GM23338 (cell line): ENCODE data around the gene PUS7. TPM values are rescaled to one million over a fixed set of nuclear protein-coding genes. Genes with fewer than 3 reads are reported as not detected.

Experiments used
- ATAC-seq: fragments of 200-7000 bp; cut with Tn5 transposase; 3 replicates; pipeline ENCODE4 v1.9.1; 2020
- DNase-seq: peaks from one replicate; pipeline ENCODE4 v3.0.0-alpha.2; 2015; ENCODE audit warnings: low spot score
- H2AFZ ChIP-seq: fragments of 200-600 bp; sonication (generic); 2 replicates; pipeline ENCODE4 v1.8.0; 2016; ENCODE audit warnings: antibody characterized with exemption, mild to moderate bottlenecking, moderate library complexity
- H3F3A ChIP-seq: fragments of 200-600 bp; sonication (generic); replicated peaks from 2 replicates; pipeline ENCODE4 v1.8.0; 2017; ENCODE audit warnings: antibody characterized with exemption, mixed run types, low read depth
- H3K27ac ChIP-seq: fragments of 200-600 bp; sonication (generic); 2 replicates; pipeline ENCODE4 v1.6.1; 2016; ENCODE audit warnings: low read depth
- H3K27me3 ChIP-seq: fragments of 200-600 bp; sonication (generic); 2 replicates; pipeline ENCODE4 v1.8.0; 2016; ENCODE audit warnings: mild to moderate bottlenecking, mixed run types, moderate library complexity; ENCODE audit not compliant: insufficient read depth
- H3K36me3 ChIP-seq: fragments of 200-600 bp; sonication (generic); 2 replicates; pipeline ENCODE4 v1.8.0; 2016; ENCODE audit warnings: mild to moderate bottlenecking; ENCODE audit not compliant: insufficient read depth
- H3K4me1 ChIP-seq: fragments of 200-600 bp; sonication (generic); 2 replicates; pipeline ENCODE4 v1.8.0; 2016; ENCODE audit warnings: mild to moderate bottlenecking, moderate library complexity; ENCODE audit not compliant: insufficient read depth
- H3K4me2 ChIP-seq: fragments of 200-600 bp; sonication (generic); 2 replicates; pipeline ENCODE4 v1.7.1; 2017; ENCODE audit warnings: mixed run types
- H3K4me3 ChIP-seq: fragments of 200-600 bp; sonication (generic); 2 replicates; pipeline ENCODE4 v1.6.1; 2016; ENCODE audit warnings: mixed run types
- H3K79me2 ChIP-seq: fragments of 200-600 bp; sonication (generic); replicated peaks from 2 replicates; pipeline ENCODE4 v1.8.0; 2017; ENCODE audit warnings: mild to moderate bottlenecking; ENCODE audit not compliant: insufficient read depth
- H3K9me2 ChIP-seq: fragments of 200-600 bp; sonication (generic); 2 replicates; pipeline ENCODE4 v1.8.0; 2017; ENCODE audit not compliant: insufficient read depth
- H4K20me1 ChIP-seq: fragments of 200-600 bp; sonication (generic); replicated peaks from 2 replicates; pipeline ENCODE4 v1.8.0; 2017; ENCODE audit warnings: mild to moderate bottlenecking; ENCODE audit not compliant: insufficient read depth
- H3K27ac Mint-ChIP-seq: 2 replicates; pipeline ENCODE4 v1.8.0; 2020; ENCODE audit warnings: inconsistent platforms, mild to moderate bottlenecking, moderate library complexity, mixed read lengths
- H3K27me3 Mint-ChIP-seq: 3 replicates; pipeline ENCODE4 v1.8.0; 2022; ENCODE audit warnings: low read depth, mild to moderate bottlenecking, moderate library complexity, mixed read lengths, inconsistent platforms; ENCODE audit not compliant: insufficient read depth, poor library complexity
- H3K36me3 Mint-ChIP-seq: 3 replicates; pipeline ENCODE4 v1.8.0; 2021; ENCODE audit warnings: low read depth, mild to moderate bottlenecking, inconsistent platforms, moderate library complexity, mixed read lengths
- H3K4me1 Mint-ChIP-seq: 3 replicates; pipeline ENCODE4 v1.8.0; 2020; ENCODE audit warnings: mild to moderate bottlenecking, inconsistent platforms, mixed read lengths
- H3K4me3 Mint-ChIP-seq: 3 replicates; pipeline ENCODE4 v1.8.0; 2021; ENCODE audit warnings: moderate library complexity, mild to moderate bottlenecking, inconsistent platforms, mixed read lengths
- H3K9me3 Mint-ChIP-seq: 3 replicates; pipeline ENCODE4 v1.8.0; 2020; ENCODE audit warnings: moderate library complexity, mild to moderate bottlenecking, inconsistent platforms, mixed read lengths
- CREB1 ChIP-seq: fragments of 250-450 bp; sonication (Bioruptor Pico); IDR thresholded peaks from 2 replicates; pipeline ENCODE4 v1.5.0; 2020; ENCODE audit warnings: low read depth, mild to moderate bottlenecking, moderate library complexity
- CTCF ChIP-seq, 2 experiments: fragments of 200-600 bp in 1 of 2; sonication (generic) in 1 of 2; conservative IDR thresholded peaks; 2 replicates each; pipeline versions ENCODE4 v1.5.1 to v1.6.1; 2016 to 2017; ENCODE audit warnings: antibody characterized with exemption in 2 of 2, low read depth in 2 of 2, mild to moderate bottlenecking in 2 of 2, moderate library complexity in 1 of 2
- EZH2 ChIP-seq: fragments of 200-600 bp; sonication (generic); IDR thresholded peaks from one replicate; pipeline ENCODE4 v1.8.0; 2017; ENCODE audit warnings: antibody characterized with exemption, mild to moderate bottlenecking, low read depth; ENCODE audit not compliant: unreplicated experiment
- EZH2phosphoT487 ChIP-seq: fragments of 200-600 bp; sonication (generic); IDR thresholded peaks from one replicate; pipeline ENCODE4 v1.8.1; 2018; ENCODE audit warnings: antibody characterized with exemption; ENCODE audit not compliant: unreplicated experiment
- JUNB ChIP-seq: IDR thresholded peaks from one replicate; pipeline ENCODE4 v1.6.1; 2016; ENCODE audit warnings: antibody characterized with exemption; ENCODE audit not compliant: unreplicated experiment
- NANOG ChIP-seq: IDR thresholded peaks from 2 replicates; pipeline ENCODE4 v1.6.1; 2016; ENCODE audit warnings: antibody characterized with exemption, borderline replicate concordance
- POLR2AphosphoS5 ChIP-seq: IDR thresholded peaks from 2 replicates; pipeline ENCODE4 v1.6.1; 2016; ENCODE audit warnings: antibody characterized with exemption, low read depth
- STAT1 ChIP-seq: IDR thresholded peaks from one replicate; pipeline ENCODE4 v1.6.1; 2016; ENCODE audit warnings: antibody characterized with exemption; ENCODE audit not compliant: unreplicated experiment
- ZNF114 ChIP-seq: fragments of 250-450 bp; sonication (Bioruptor Pico); IDR thresholded peaks from 2 replicates; pipeline ENCODE4 v1.5.0; 2020; ENCODE audit warnings: mild to moderate bottlenecking, moderate library complexity
- ZNF331 ChIP-seq: fragments of 250-450 bp; sonication (Bioruptor Pico); IDR thresholded peaks from 2 replicates; pipeline ENCODE4 v1.5.0; 2020; ENCODE audit warnings: low read depth, mild to moderate bottlenecking, moderate library complexity
- polyA plus RNA-seq: library from polyadenylated mRNA; unstranded; fragments of >200 nt; fragmentation: Nextera tagmentation; extraction: Ambion mirVana; gene quantifications from 2 replicates; pipeline ENCODE4 v1.2.1, GENCODE V29; 2016
- total RNA-seq: library from RNA; depleted of rRNA; stranded (reverse); fragments of >200 nt; shearing (Covaris generic); gene quantifications from 2 replicates; pipeline ENCODE4 v1.2.3, GENCODE V29; 2014
- TF ChIP-seq, protein P1 (sequence below): IDR thresholded peaks from one replicate; pipeline ENCODE4 v1.6.1; 2018; ENCODE audit warnings: antibody characterized with exemption; ENCODE audit not compliant: unreplicated experiment
- TF ChIP-seq, protein P2 (sequence below): fragments of 250-450 bp; sonication (Bioruptor Pico); IDR thresholded peaks from 2 replicates; pipeline ENCODE4 v1.5.0; 2020; ENCODE audit warnings: mild to moderate bottlenecking, moderate library complexity
- TF ChIP-seq, protein P3 (sequence below): IDR thresholded peaks from 2 replicates; pipeline ENCODE4 v1.6.1; 2016; ENCODE audit warnings: antibody characterized with exemption

Gene PUS7
- total and polyA plus RNA-seq, 2 experiments from 2014 or later = 34.8 to 62.2 TPM

DNA sequence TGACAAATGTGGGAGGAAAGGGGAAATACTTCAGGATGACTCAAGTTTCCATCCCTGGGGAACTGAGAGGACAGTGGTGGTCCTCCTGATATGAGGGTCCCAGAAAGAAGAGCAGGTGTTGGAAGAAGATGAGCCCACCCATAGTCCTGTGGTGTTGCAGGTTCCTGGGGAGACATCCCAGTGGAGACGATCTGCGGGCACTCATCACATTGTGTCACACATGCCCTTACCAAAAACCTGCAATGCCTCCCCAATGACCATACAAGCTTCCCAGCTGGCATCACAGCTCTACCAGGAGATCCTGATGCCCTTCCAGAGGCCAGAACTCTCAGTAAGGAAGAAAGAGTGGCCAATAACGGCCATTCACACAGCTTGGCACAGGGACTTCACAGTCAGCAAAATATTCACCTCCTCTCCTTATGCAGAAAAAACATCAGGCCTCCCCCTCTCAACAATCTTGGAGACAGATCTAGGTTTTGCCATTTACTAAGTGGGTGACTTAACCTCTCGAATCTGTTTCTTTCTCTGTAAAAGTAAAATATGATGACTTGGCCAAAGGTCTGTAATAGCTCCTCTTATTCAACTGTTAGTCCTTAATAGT, 9.0 kb downstream of the PUS7 start:
- TF ChIP-seq CREB1 (no peak), JUNB (no peak), EZH2 (no peak), NANOG (no peak), ZNF114 (CRISPR knock-in tag) (no peak), CTCF (conservative IDR thresholded peaks at IDR 0.05; ENCODE audit: low read depth in 2 of 2) (no peak), POLR2AphosphoS5 (no peak), ZNF331 (CRISPR knock-in tag) (no peak), STAT1 (no peak), EZH2phosphoT487 (no peak)
- TF ChIP-seq, protein P1, sequence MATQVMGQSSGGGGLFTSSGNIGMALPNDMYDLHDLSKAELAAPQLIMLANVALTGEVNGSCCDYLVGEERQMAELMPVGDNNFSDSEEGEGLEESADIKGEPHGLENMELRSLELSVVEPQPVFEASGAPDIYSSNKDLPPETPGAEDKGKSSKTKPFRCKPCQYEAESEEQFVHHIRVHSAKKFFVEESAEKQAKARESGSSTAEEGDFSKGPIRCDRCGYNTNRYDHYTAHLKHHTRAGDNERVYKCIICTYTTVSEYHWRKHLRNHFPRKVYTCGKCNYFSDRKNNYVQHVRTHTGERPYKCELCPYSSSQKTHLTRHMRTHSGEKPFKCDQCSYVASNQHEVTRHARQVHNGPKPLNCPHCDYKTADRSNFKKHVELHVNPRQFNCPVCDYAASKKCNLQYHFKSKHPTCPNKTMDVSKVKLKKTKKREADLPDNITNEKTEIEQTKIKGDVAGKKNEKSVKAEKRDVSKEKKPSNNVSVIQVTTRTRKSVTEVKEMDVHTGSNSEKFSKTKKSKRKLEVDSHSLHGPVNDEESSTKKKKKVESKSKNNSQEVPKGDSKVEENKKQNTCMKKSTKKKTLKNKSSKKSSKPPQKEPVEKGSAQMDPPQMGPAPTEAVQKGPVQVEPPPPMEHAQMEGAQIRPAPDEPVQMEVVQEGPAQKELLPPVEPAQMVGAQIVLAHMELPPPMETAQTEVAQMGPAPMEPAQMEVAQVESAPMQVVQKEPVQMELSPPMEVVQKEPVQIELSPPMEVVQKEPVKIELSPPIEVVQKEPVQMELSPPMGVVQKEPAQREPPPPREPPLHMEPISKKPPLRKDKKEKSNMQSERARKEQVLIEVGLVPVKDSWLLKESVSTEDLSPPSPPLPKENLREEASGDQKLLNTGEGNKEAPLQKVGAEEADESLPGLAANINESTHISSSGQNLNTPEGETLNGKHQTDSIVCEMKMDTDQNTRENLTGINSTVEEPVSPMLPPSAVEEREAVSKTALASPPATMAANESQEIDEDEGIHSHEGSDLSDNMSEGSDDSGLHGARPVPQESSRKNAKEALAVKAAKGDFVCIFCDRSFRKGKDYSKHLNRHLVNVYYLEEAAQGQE = no peak
- TF ChIP-seq, protein P2, sequence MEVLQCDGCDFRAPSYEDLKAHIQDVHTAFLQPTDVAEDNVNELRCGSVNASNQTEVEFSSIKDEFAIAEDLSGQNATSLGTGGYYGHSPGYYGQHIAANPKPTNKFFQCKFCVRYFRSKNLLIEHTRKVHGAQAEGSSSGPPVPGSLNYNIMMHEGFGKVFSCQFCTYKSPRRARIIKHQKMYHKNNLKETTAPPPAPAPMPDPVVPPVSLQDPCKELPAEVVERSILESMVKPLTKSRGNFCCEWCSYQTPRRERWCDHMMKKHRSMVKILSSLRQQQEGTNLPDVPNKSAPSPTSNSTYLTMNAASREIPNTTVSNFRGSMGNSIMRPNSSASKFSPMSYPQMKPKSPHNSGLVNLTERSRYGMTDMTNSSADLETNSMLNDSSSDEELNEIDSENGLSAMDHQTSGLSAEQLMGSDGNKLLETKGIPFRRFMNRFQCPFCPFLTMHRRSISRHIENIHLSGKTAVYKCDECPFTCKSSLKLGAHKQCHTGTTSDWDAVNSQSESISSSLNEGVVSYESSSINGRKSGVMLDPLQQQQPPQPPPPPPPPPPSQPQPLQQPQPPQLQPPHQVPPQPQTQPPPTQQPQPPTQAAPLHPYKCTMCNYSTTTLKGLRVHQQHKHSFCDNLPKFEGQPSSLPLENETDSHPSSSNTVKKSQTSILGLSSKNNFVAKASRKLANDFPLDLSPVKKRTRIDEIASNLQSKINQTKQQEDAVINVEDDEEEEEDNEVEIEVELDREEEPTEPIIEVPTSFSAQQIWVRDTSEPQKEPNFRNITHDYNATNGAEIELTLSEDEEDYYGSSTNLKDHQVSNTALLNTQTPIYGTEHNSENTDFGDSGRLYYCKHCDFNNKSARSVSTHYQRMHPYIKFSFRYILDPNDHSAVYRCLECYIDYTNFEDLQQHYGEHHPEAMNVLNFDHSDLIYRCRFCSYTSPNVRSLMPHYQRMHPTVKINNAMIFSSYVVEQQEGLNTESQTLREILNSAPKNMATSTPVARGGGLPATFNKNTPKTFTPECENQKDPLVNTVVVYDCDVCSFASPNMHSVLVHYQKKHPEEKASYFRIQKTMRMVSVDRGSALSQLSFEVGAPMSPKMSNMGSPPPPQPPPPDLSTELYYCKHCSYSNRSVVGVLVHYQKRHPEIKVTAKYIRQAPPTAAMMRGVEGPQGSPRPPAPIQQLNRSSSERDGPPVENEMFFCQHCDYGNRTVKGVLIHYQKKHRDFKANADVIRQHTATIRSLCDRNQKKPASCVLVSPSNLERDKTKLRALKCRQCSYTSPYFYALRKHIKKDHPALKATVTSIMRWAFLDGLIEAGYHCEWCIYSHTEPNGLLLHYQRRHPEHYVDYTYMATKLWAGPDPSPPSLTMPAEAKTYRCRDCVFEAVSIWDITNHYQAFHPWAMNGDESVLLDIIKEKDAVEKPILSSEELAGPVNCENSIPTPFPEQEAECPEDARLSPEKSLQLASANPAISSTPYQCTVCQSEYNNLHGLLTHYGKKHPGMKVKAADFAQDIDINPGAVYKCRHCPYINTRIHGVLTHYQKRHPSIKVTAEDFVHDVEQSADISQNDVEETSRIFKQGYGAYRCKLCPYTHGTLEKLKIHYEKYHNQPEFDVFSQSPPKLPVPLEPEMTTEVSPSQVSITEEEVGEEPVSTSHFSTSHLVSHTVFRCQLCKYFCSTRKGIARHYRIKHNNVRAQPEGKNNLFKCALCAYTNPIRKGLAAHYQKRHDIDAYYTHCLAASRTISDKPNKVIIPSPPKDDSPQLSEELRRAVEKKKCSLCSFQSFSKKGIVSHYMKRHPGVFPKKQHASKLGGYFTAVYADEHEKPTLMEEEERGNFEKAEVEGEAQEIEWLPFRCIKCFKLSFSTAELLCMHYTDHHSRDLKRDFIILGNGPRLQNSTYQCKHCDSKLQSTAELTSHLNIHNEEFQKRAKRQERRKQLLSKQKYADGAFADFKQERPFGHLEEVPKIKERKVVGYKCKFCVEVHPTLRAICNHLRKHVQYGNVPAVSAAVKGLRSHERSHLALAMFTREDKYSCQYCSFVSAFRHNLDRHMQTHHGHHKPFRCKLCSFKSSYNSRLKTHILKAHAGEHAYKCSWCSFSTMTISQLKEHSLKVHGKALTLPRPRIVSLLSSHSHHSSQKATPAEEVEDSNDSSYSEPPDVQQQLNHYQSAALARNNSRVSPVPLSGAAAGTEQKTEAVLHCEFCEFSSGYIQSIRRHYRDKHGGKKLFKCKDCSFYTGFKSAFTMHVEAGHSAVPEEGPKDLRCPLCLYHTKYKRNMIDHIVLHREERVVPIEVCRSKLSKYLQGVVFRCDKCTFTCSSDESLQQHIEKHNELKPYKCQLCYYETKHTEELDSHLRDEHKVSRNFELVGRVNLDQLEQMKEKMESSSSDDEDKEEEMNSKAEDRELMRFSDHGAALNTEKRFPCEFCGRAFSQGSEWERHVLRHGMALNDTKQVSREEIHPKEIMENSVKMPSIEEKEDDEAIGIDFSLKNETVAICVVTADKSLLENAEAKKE (CRISPR knock-in tag) = no peak
- TF ChIP-seq, protein P3, sequence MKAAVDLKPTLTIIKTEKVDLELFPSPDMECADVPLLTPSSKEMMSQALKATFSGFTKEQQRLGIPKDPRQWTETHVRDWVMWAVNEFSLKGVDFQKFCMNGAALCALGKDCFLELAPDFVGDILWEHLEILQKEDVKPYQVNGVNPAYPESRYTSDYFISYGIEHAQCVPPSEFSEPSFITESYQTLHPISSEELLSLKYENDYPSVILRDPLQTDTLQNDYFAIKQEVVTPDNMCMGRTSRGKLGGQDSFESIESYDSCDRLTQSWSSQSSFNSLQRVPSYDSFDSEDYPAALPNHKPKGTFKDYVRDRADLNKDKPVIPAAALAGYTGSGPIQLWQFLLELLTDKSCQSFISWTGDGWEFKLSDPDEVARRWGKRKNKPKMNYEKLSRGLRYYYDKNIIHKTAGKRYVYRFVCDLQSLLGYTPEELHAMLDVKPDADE = no peak
- 0 out of 2 replicates have a peak overlapping the region, but pooled peaks have one; percentile 11 for H3K27ac Mint-ChIP-seq
- peaks cover 2% of the 10 kb centered on the region for H3K27me3 Mint-ChIP-seq
- peaks cover 54% of the 10 kb centered on the region for H3K36me3 Mint-ChIP-seq
- H3K27me3 ChIP-seq = no peaks in the 10 kb centered on the region
- H3K36me3 ChIP-seq = 0 out of 2 replicates have a peak, but pooled peaks cover 2% of the 10 kb centered on the region
- no peaks in the 10 kb centered on the region for H3K9me2 ChIP-seq
- H3K4me3 ChIP-seq = no peak overlapping the region
- ATAC-seq (no peak), DNase-seq (no peak)
- no peak overlapping the region for H3K4me2 ChIP-seq
- H3K4me1 ChIP-seq = no peaks in the 10 kb centered on the region
- no peaks in the 10 kb centered on the region; the same call in 2 of the 3 replicates for H3K9me3 Mint-ChIP-seq
- no peak overlapping the region for H2AFZ ChIP-seq
- peaks cover 7% of the 10 kb centered on the region; the same call in 2 of the 3 replicates for H3K4me1 Mint-ChIP-seq
- peaks cover 62% of the 10 kb centered on the region for H4K20me1 ChIP-seq
- H3K79me2 ChIP-seq = peaks cover 92% of the 10 kb centered on the region
- no peak overlapping the region for H3K27ac ChIP-seq
- no peak overlapping the region for H3K4me3 Mint-ChIP-seq
- H3F3A ChIP-seq = peaks cover 9% of the 10 kb centered on the region; the same call in 1 of the 2 replicates
